ENCODE data around the gene SERPINI2. TPM values are rescaled to one million over a fixed set of nuclear protein-coding genes. Genes with fewer than 3 reads are reported as not detected.

SERPINI2 gene
- total RNA-seq (under 1 TPM; 0.49 to 0.51 TPM), polyA plus RNA-seq (under 1 TPM in 1 of 2 donors, not detected in 1; 0.64 TPM)
- long read RNA-seq, donor 1, partial matches to known transcripts: 0 of 1 reads
- long read RNA-seq, donor 1, other reads (novel, unspliced or antisense): 1 of 1 reads
- long read RNA-seq, donor 2: 0 reads

GRCh38 chr3:167473863-167474262, at the start of gene SERPINI2:
SERPINI2 (minus strand) TSS chr3:167474042; CDS start chr3:167471834, 2,208 bp downstream.
- intact Hi-C loops (cut with DNase I): no loop called here
- ATAC-seq (ENCODE audit: low FRiP score) (no peak), DNase-seq (no peak)
- no peaks in the 10 kb centered on the region for H3K27me3 ChIP-seq (ENCODE audit: control insufficient read depth in 1 of 2, insufficient read depth in 2 of 2, low read length in 1 of 2)
- H3K9me3 ChIP-seq (ENCODE audit: control insufficient read depth, low read length): no peaks in the 10 kb centered on the region
- WGBS, 2 donors: 78 to 81% methylated on average over 4 of the region's 4 CpGs
- no peaks in the 10 kb centered on the region for H3K36me3 ChIP-seq (ENCODE audit: control insufficient read depth in 1 of 2, insufficient read depth in 2 of 2, low read length in 1 of 2)
- no peaks in the 10 kb centered on the region for H3K4me1 ChIP-seq (ENCODE audit: control insufficient read depth in 1 of 2, insufficient read depth in 2 of 2, low read length in 2 of 2)
- no peak within 1 kb of the TSS for H3K27ac ChIP-seq (ENCODE audit: low read depth in 1 of 2, low read length in 2 of 2)
- H3K4me3 ChIP-seq (ENCODE audit: low read length in 2 of 2): no peak within 1 kb of the TSS

- no peak for ATAC-seq (ENCODE audit: low FRiP score)
- H3K27me3 ChIP-seq (ENCODE audit: control insufficient read depth in 1 of 2, insufficient read depth in 2 of 2, low read length in 1 of 2): no peaks in the 10 kb centered on the region
- no peak overlapping the region for H3K4me3 ChIP-seq (ENCODE audit: low read length in 2 of 2)
- H3K9me3 ChIP-seq (ENCODE audit: control insufficient read depth, low read length): no peaks in the 10 kb centered on the region
- DNase-seq: no peak
- H3K36me3 ChIP-seq (ENCODE audit: control insufficient read depth in 1 of 2, insufficient read depth in 2 of 2, low read length in 1 of 2): no peaks in the 10 kb centered on the region
- intact Hi-C loops (cut with DNase I): no loop called here
- H3K4me1 ChIP-seq (ENCODE audit: control insufficient read depth in 1 of 2, insufficient read depth in 2 of 2, low read length in 2 of 2): no peaks in the 10 kb centered on the region
- no peak overlapping the region for H3K27ac ChIP-seq (ENCODE audit: low read depth in 1 of 2, low read length in 2 of 2)
Measured at GRCh38 chr3:167521006-167521355, 47.1 kb upstream of the SERPINI2 start.

- Histone ChIP-seq H3K36me3 (ENCODE audit: control insufficient read depth in 1 of 2, insufficient read depth in 2 of 2, low read length in 1 of 2) (no peaks in the 10 kb centered on the region), H3K4me1 (ENCODE audit: control insufficient read depth in 1 of 2, insufficient read depth in 2 of 2, low read length in 2 of 2) (no peaks in the 10 kb centered on the region), H3K27ac (ENCODE audit: low read depth in 1 of 2, low read length in 2 of 2) (no peak overlapping the region), H3K9me3 (ENCODE audit: control insufficient read depth, low read length) (no peaks in the 10 kb centered on the region), H3K27me3 (ENCODE audit: control insufficient read depth in 1 of 2, insufficient read depth in 2 of 2, low read length in 1 of 2) (no peaks in the 10 kb centered on the region), H3K4me3 (ENCODE audit: low read length in 2 of 2) (no peak overlapping the region)
- intact Hi-C loops (cut with DNase I): no loop called here
- DNase-seq (no peak), ATAC-seq (ENCODE audit: low FRiP score) (no peak)
- WGBS, 2 donors: 64 to 77% methylated on average over 2 of the region's 2 CpGs
Measured at GRCh38 chr3:167520266-167521005, 46.6 kb upstream of the SERPINI2 start.

GRCh38 chr3:167507954-167508353, 34.1 kb upstream of the SERPINI2 start:
- Histone ChIP-seq H3K27ac (ENCODE audit: low read depth in 1 of 2, low read length in 2 of 2) (no peak overlapping the region), H3K36me3 (ENCODE audit: control insufficient read depth in 1 of 2, insufficient read depth in 2 of 2, low read length in 1 of 2) (no peaks in the 10 kb centered on the region), H3K9me3 (ENCODE audit: control insufficient read depth, low read length) (no peaks in the 10 kb centered on the region), H3K27me3 (ENCODE audit: control insufficient read depth in 1 of 2, insufficient read depth in 2 of 2, low read length in 1 of 2) (no peaks in the 10 kb centered on the region), H3K4me3 (ENCODE audit: low read length in 2 of 2) (no peak overlapping the region), H3K4me1 (ENCODE audit: control insufficient read depth in 1 of 2, insufficient read depth in 2 of 2, low read length in 2 of 2) (no peaks in the 10 kb centered on the region)
- intact Hi-C loops (cut with DNase I): no loop called here
- WGBS, 2 donors: 88 to 89% methylated on average over 1 of the region's 1 CpG
- ATAC-seq (ENCODE audit: low FRiP score) (no peak), DNase-seq (no peak)

- H3K9me3 ChIP-seq (ENCODE audit: control insufficient read depth, low read length): no peaks in the 10 kb centered on the region
- no peak overlapping the region for H3K27ac ChIP-seq (ENCODE audit: low read depth in 1 of 2, low read length in 2 of 2)
- DNase-seq (no peak), ATAC-seq (ENCODE audit: low FRiP score) (no peak)
- no peaks in the 10 kb centered on the region for H3K27me3 ChIP-seq (ENCODE audit: control insufficient read depth in 1 of 2, insufficient read depth in 2 of 2, low read length in 1 of 2)
- H3K36me3 ChIP-seq (ENCODE audit: control insufficient read depth in 1 of 2, insufficient read depth in 2 of 2, low read length in 1 of 2): no peaks in the 10 kb centered on the region
- H3K4me1 ChIP-seq (ENCODE audit: control insufficient read depth in 1 of 2, insufficient read depth in 2 of 2, low read length in 2 of 2): no peaks in the 10 kb centered on the region
- 79 to 84% methylated on average over 2 of the region's 2 CpGs for WGBS, 2 donors
- H3K4me3 ChIP-seq (ENCODE audit: low read length in 2 of 2): no peak overlapping the region
- intact Hi-C loops (cut with DNase I): no loop called here
Measured at GRCh38 chr3:167502401-167502800, 28.6 kb upstream of the SERPINI2 start.

GRCh38 chr3:167501941-167502340, 28.1 kb upstream of the SERPINI2 start:
- WGBS, 2 donors: 83 to 85% methylated on average over 3 of the region's 3 CpGs
- intact Hi-C loops (cut with DNase I): no loop called here

GRCh38 chr3:167497903-167498302, 24.1 kb upstream of the SERPINI2 start:
- ATAC-seq (ENCODE audit: low FRiP score) (no peak), DNase-seq (no peak)
- Histone ChIP-seq H3K4me1 (ENCODE audit: control insufficient read depth in 1 of 2, insufficient read depth in 2 of 2, low read length in 2 of 2) (no peaks in the 10 kb centered on the region), H3K27me3 (ENCODE audit: control insufficient read depth in 1 of 2, insufficient read depth in 2 of 2, low read length in 1 of 2) (no peaks in the 10 kb centered on the region), H3K36me3 (ENCODE audit: control insufficient read depth in 1 of 2, insufficient read depth in 2 of 2, low read length in 1 of 2) (no peaks in the 10 kb centered on the region), H3K9me3 (ENCODE audit: control insufficient read depth, low read length) (no peaks in the 10 kb centered on the region), H3K4me3 (ENCODE audit: low read length in 2 of 2) (no peak overlapping the region), H3K27ac (ENCODE audit: low read depth in 1 of 2, low read length in 2 of 2) (no peak overlapping the region)
- 96% methylated on average over 7 of the region's 7 CpGs for WGBS, 2 donors
- intact Hi-C loops (cut with DNase I): no loop called here

More at GRCh38 chr3:167501941-167502340, 28.1 kb upstream of the SERPINI2 start:
- ATAC-seq (ENCODE audit: low FRiP score) (no peak), DNase-seq (no peak)
- H3K27ac ChIP-seq (ENCODE audit: low read depth in 1 of 2, low read length in 2 of 2): no peak overlapping the region
- no peaks in the 10 kb centered on the region for H3K9me3 ChIP-seq (ENCODE audit: control insufficient read depth, low read length)
- no peaks in the 10 kb centered on the region for H3K27me3 ChIP-seq (ENCODE audit: control insufficient read depth in 1 of 2, insufficient read depth in 2 of 2, low read length in 1 of 2)
- no peak overlapping the region for H3K4me3 ChIP-seq (ENCODE audit: low read length in 2 of 2)
- no peaks in the 10 kb centered on the region for H3K4me1 ChIP-seq (ENCODE audit: control insufficient read depth in 1 of 2, insufficient read depth in 2 of 2, low read length in 2 of 2)
- no peaks in the 10 kb centered on the region for H3K36me3 ChIP-seq (ENCODE audit: control insufficient read depth in 1 of 2, insufficient read depth in 2 of 2, low read length in 1 of 2)

GRCh38 chr3:167493244-167493643, 19.4 kb upstream of the SERPINI2 start:
- ATAC-seq (ENCODE audit: low FRiP score) (no peak), DNase-seq (no peak)
- Histone ChIP-seq H3K36me3 (ENCODE audit: control insufficient read depth in 1 of 2, insufficient read depth in 2 of 2, low read length in 1 of 2) (no peaks in the 10 kb centered on the region), H3K27me3 (ENCODE audit: control insufficient read depth in 1 of 2, insufficient read depth in 2 of 2, low read length in 1 of 2) (no peaks in the 10 kb centered on the region), H3K27ac (ENCODE audit: low read depth in 1 of 2, low read length in 2 of 2) (no peak overlapping the region), H3K9me3 (ENCODE audit: control insufficient read depth, low read length) (no peaks in the 10 kb centered on the region), H3K4me1 (ENCODE audit: control insufficient read depth in 1 of 2, insufficient read depth in 2 of 2, low read length in 2 of 2) (no peaks in the 10 kb centered on the region), H3K4me3 (ENCODE audit: low read length in 2 of 2) (no peak overlapping the region)
- intact Hi-C loops (cut with DNase I): no loop called here
- WGBS, 2 donors: 75 to 76% methylated on average over 3 of the region's 3 CpGs

GRCh38 chr3:167491621-167492020, 17.8 kb upstream of the SERPINI2 start:
- Histone ChIP-seq H3K27ac (ENCODE audit: low read depth in 1 of 2, low read length in 2 of 2) (no peak overlapping the region), H3K4me3 (ENCODE audit: low read length in 2 of 2) (no peak overlapping the region), H3K36me3 (ENCODE audit: control insufficient read depth in 1 of 2, insufficient read depth in 2 of 2, low read length in 1 of 2) (no peaks in the 10 kb centered on the region), H3K9me3 (ENCODE audit: control insufficient read depth, low read length) (no peaks in the 10 kb centered on the region), H3K27me3 (ENCODE audit: control insufficient read depth in 1 of 2, insufficient read depth in 2 of 2, low read length in 1 of 2) (no peaks in the 10 kb centered on the region), H3K4me1 (ENCODE audit: control insufficient read depth in 1 of 2, insufficient read depth in 2 of 2, low read length in 2 of 2) (no peaks in the 10 kb centered on the region)
- intact Hi-C loops (cut with DNase I): no loop called here
- DNase-seq: no peak
- ATAC-seq (ENCODE audit: low FRiP score): no peak

Measured in aorta (tissue), 5 donors.